Pancreas (tissue), 10 donors: ENCODE measurements around the gene COL8A2. TPM values are rescaled to one million over a fixed set of nuclear protein-coding genes. Genes with fewer than 3 reads are reported as not detected.

ENCODE experiments used
- ATAC-seq, 4 donors: fragments of 200-7000 bp; cut with Tn5 transposase; one replicate each; pipeline versions ENCODE4 v1.8.0 to v1.9.1; 2020; ENCODE audit warnings: mild to moderate bottlenecking in 4 of 4, moderate library complexity in 4 of 4
- DNase-seq, 6 donors: peaks; one replicate each; pipeline ENCODE4 v3.0.0-alpha.2; 2020
- FAIRE-seq: peaks from 2 replicates; lab custom pipeline; 2012; peaks lifted over from hg19 to GRCh38; lab: Jason Lieb, UNC
- H3K27ac ChIP-seq, 4 donors: fragments of 200-600 bp; sonication (generic); 1 replicate in 3 of 4; 2 replicates in 1 of 4; pipeline versions ENCODE4 v1.5.0 to v1.8.0; 2020
- H3K27me3 ChIP-seq, 4 donors: fragments of 200-600 bp; one replicate each; pipeline ENCODE4 v1.8.0; 2021
- H3K36me3 ChIP-seq, 3 donors: fragments of 200-600 bp; sonication (generic) in 1 of 3; one replicate each; pipeline versions ENCODE4 v1.5.0 to v1.8.0; 2020 to 2021
- H3K4me1 ChIP-seq, 3 donors: fragments of 200-600 bp; one replicate each; pipeline ENCODE4 v1.8.0; 2021
- H3K4me3 ChIP-seq, 4 donors: fragments of 200-600 bp; sonication (generic) in 2 of 4; one replicate each; pipeline versions ENCODE4 v1.5.0 to v1.8.0; 2020 to 2021
- H3K9me3 ChIP-seq, 4 donors: fragments of 200-600 bp; one replicate each; pipeline ENCODE4 v1.8.0; 2021
- CTCF ChIP-seq, 4 donors: fragments of 200-600 bp; sonication (generic) in 3 of 4; IDR thresholded peaks; one replicate each; pipeline versions ENCODE4 v1.5.0 to v1.8.0; 2021; ENCODE audit warnings: antibody characterized with exemption in 4 of 4
- WGBS, 2 donors: extraction: QIAGEN DNeasy Blood & Tissue Kit; methylation state at CpG; one replicate each; pipeline ENCODE4 v1.1.7; 2013; 5-methylcytosine and 5-hydroxymethylcytosine counted together
- intact Hi-C, 3 donors: fragments of 100-400 bp; cut with DNase I; formaldehyde crosslinking; loops; one replicate each; pipeline versions ENCODE4 v1.11.1 to v1.14.2; 2022
- polyA plus RNA-seq, 2 donors: library from polyadenylated mRNA; stranded (reverse); fragments of 200-250 nt; gene quantifications; one replicate each; pipeline ENCODE4 v1.2.3, GENCODE V29; 2013
- total RNA-seq, 6 donors: library from RNA; stranded (reverse); fragmentation: NEBNext Ultra II Directional in 4 of 6; extraction: Animal tissue kit (Norgen Biotek cat#: 25700) in 4 of 6; gene quantifications; one replicate each; pipeline versions ENCODE4 v1.2.1 to v1.2.4, GENCODE V29; 2021 to 2023
- donor health status: healthy with polysubstance abuse.
- donor health status: DM: no; HTN: no; CAD: no; lungs with moderate emphysema.
- donor health status: DM: no; HTN: no; CAD: no.
- donor health status: control.
- donor health status: control.
- donor health status: Bipolar disorder and iron deficiency.
- donor health status: DM: yes; HTN: yes; CAD: no.
- donor health status: DM: no; HTN: no; CAD: no.
- donor health status: DM: no; HTN: no; CAD: no.
- donor health status: DM: yes; HTN: yes; CAD: no.

The COL8A2 gene
- total and polyA plus RNA-seq, 8 donors: 0.12 to 3.3 (median 0.36) TPM

GRCh38 chr1:36085126-36085525, 39.9 kb downstream of the COL8A2 start:
- FAIRE-seq: no peak

GRCh38 chr1:36084497-36085115, 40.4 kb downstream of the COL8A2 start:
- Histone ChIP-seq H3K4me1 (peaks cover 0 to under 1% (median 0%) of the 10 kb centered on the region in 3 donors), H3K9me3 (no peaks in the 10 kb centered on the region), H3K36me3 (no peaks in the 10 kb centered on the region), H3K27me3 (no peaks in the 10 kb centered on the region), H3K27ac (peak overlapping the region; percentile 42 to 72 (median 66)), H3K4me3 (peak overlapping the region; percentile 19 to 61 (median 41))
- ATAC-seq: peak; percentile 9 to 35 (median 13)
- FAIRE-seq: no peak
- peak in 4 of 6 donors; percentile 45 to 84 (median 60) for DNase-seq
- 19 to 23% methylated on average over 19 of the region's 19 CpGs for WGBS, 2 donors
- TF ChIP-seq CTCF (IDR thresholded peaks at IDR 0.05): peak in 1 of 4 donors; percentile 6
- intact Hi-C loops: no loop called here

More at GRCh38 chr1:36085126-36085525, 39.9 kb downstream of the COL8A2 start:
- DNase-seq: no peak
- no peak for TF ChIP-seq CTCF (IDR thresholded peaks at IDR 0.05)
- Histone ChIP-seq H3K27me3 (no peaks in the 10 kb centered on the region), H3K27ac (peak overlapping the region in 3 of 4 donors; percentile 42 to 72 (median 72)), H3K9me3 (no peaks in the 10 kb centered on the region), H3K4me1 (peaks cover 0 to 5% (median 5%) of the 10 kb centered on the region in 3 donors), H3K36me3 (no peaks in the 10 kb centered on the region), H3K4me3 (peak overlapping the region in 1 of 4 donors; percentile 48)
- intact Hi-C loops: no loop called here
- ATAC-seq: no peak
- 77 to 82% methylated on average over 9 of the region's 9 CpGs for WGBS, 2 donors

- peak within 1 kb of the TSS; percentile 19 to 61 (median 41) for H3K4me3 ChIP-seq
- TF ChIP-seq CTCF (IDR thresholded peaks at IDR 0.05): no peak
- DNase-seq (peak in 5 of 6 donors; percentile 54 to 88 (median 78)), ATAC-seq (peak; percentile 41 to 44 (median 44)), FAIRE-seq (no peak)
- intact Hi-C loops: no loop called here
- H3K36me3 ChIP-seq: no peaks in the 10 kb centered on the region
- WGBS, 2 donors: 15 to 17% methylated on average over 44 to 58 of the region's 59 CpGs
- no peaks in the 10 kb centered on the region for H3K27me3 ChIP-seq
- no peaks in the 10 kb centered on the region for H3K4me1 ChIP-seq
- H3K27ac ChIP-seq: peak within 1 kb of the TSS; percentile 42 to 72 (median 66)
- H3K9me3 ChIP-seq: no peaks in the 10 kb centered on the region
Observed at GRCh38 chr1:36083635-36084496, 41.2 kb downstream of the COL8A2 start, which contains the start of gene TEKT2. Gene TEKT2, plus strand, starts transcription at chr1:36084094. Its CDS starts 828 bp downstream, at chr1:36084922.

- no peak for TF ChIP-seq CTCF (IDR thresholded peaks at IDR 0.05)
- FAIRE-seq (no peak), ATAC-seq (no peak), DNase-seq (no peak)
- Histone ChIP-seq H3K9me3 (no peaks in the 10 kb centered on the region), H3K27me3 (no peaks in the 10 kb centered on the region), H3K36me3 (no peaks in the 10 kb centered on the region), H3K4me3 (no peak overlapping the region), H3K4me1 (no peaks in the 10 kb centered on the region), H3K27ac (no peak overlapping the region)
- WGBS, 2 donors: 87% methylated on average over 13 of the region's 13 CpGs
- intact Hi-C loops: no loop called here
Observed at GRCh38 chr1:36083219-36083618, 41.8 kb downstream of the COL8A2 start.
